ENCODE measurements around the gene PKD1. TPM values are rescaled to one million over a fixed set of nuclear protein-coding genes. Genes with fewer than 3 reads are reported as not detected.

PKD1 gene
- total RNA-seq, 1 experiment from 2014 or later, result 91.5 TPM

- no peak for DNase-seq
- no peaks in the 10 kb centered on the region for H3K79me2 ChIP-seq (ENCODE audit: low read depth)
- no peaks in the 10 kb centered on the region for H3K27me3 ChIP-seq (ENCODE audit: insufficient read depth, low read depth)
- intact Hi-C loops (cut with micrococcal nuclease; ENCODE audit: unreplicated experiment), result no loop called here
- H4K20me1 ChIP-seq (ENCODE audit: insufficient read depth), result no peaks in the 10 kb centered on the region
- H3K9me2 ChIP-seq (ENCODE audit: insufficient read depth), result no peaks in the 10 kb centered on the region
- ChIA-PET CTCF (no interaction called here), POLR2A (ENCODE audit: unreplicated experiment) (no interaction called here)
- H2AFZ ChIP-seq, result no peak overlapping the region
- no peak for TF ChIP-seq CTCF (conservative IDR thresholded peaks at IDR 0.05)
- no peak for TF ChIP-seq EZH2 (IDR thresholded peaks at IDR 0.05; ENCODE audit: low read depth)
- no peaks in the 10 kb centered on the region for H3K4me1 ChIP-seq (replicated peaks; ENCODE audit: insufficient read depth)
- H3K4me3 ChIP-seq, result no peak overlapping the region
- H3K27ac ChIP-seq, result no peak overlapping the region
- H3K36me3 ChIP-seq (ENCODE audit: low read depth), result no peaks in the 10 kb centered on the region
- H3F3A ChIP-seq (ENCODE audit: insufficient read depth, low read depth), result no peaks in the 10 kb centered on the region
- H3K9me3 ChIP-seq (ENCODE audit: insufficient read depth, low read depth), result no peaks in the 10 kb centered on the region
- no peak overlapping the region for H3K4me2 ChIP-seq
- no TSS peak for BruUV-seq (replicated peaks)
Observed at GRCh38 chr16:2076072-2076865, 59.4 kb downstream of the PKD1 start.

DNA sequence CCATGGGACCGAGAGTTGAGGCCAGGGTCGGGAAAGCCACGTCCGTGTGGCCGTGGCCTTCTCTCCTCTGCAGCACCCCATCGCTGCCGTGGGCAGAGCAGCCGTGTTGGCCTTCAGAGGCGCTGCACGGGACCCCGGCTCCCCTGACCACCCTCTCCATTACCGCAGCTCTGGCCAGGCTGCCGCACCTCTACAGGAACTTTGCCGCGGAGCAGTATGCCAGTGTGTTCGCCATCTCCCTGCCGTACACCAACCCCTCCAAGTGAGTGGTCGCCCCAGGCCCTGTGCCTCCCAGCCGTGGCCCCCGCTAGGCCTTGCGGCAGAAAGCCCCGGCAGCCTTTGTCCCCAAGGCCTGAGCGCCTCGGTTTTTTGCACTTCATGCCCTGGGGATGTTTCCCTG lies 60.1 kb downstream of the PKD1 start:
- Histone ChIP-seq H3K4me2 (no peak overlapping the region), H3K27me3 (ENCODE audit: insufficient read depth, low read depth) (no peaks in the 10 kb centered on the region), H3F3A (ENCODE audit: insufficient read depth, low read depth) (no peaks in the 10 kb centered on the region), H3K36me3 (ENCODE audit: low read depth) (no peaks in the 10 kb centered on the region), H3K4me1 (replicated peaks; ENCODE audit: insufficient read depth) (no peaks in the 10 kb centered on the region), H4K20me1 (ENCODE audit: insufficient read depth) (no peaks in the 10 kb centered on the region), H3K4me3 (no peak overlapping the region), H2AFZ (no peak overlapping the region), H3K9me2 (ENCODE audit: insufficient read depth) (no peaks in the 10 kb centered on the region), H3K27ac (no peak overlapping the region), H3K79me2 (ENCODE audit: low read depth) (no peaks in the 10 kb centered on the region), H3K9me3 (ENCODE audit: insufficient read depth, low read depth) (no peaks in the 10 kb centered on the region)
- ChIA-PET POLR2A (ENCODE audit: unreplicated experiment) (no interaction called here), CTCF (no interaction called here)
- intact Hi-C loops (cut with micrococcal nuclease; ENCODE audit: unreplicated experiment), result no loop called here
- BruUV-seq (replicated peaks), result no TSS peak
- TF ChIP-seq EZH2 (IDR thresholded peaks at IDR 0.05; ENCODE audit: low read depth), result no peak
- TF ChIP-seq CTCF (conservative IDR thresholded peaks at IDR 0.05), result no peak
- no peak for DNase-seq

GRCh38 chr16:2074071-2074470 lies 61.6 kb downstream of the PKD1 start:
- Histone ChIP-seq H3K4me3 (no peak overlapping the region), H4K20me1 (ENCODE audit: insufficient read depth) (no peaks in the 10 kb centered on the region), H3K9me3 (ENCODE audit: insufficient read depth, low read depth) (no peaks in the 10 kb centered on the region), H3K4me2 (no peak overlapping the region), H3F3A (ENCODE audit: insufficient read depth, low read depth) (no peaks in the 10 kb centered on the region), H3K9me2 (ENCODE audit: insufficient read depth) (no peaks in the 10 kb centered on the region), H3K27ac (no peak overlapping the region), H3K4me1 (replicated peaks; ENCODE audit: insufficient read depth) (no peaks in the 10 kb centered on the region), H3K79me2 (ENCODE audit: low read depth) (no peaks in the 10 kb centered on the region), H3K36me3 (ENCODE audit: low read depth) (no peaks in the 10 kb centered on the region), H2AFZ (no peak overlapping the region), H3K27me3 (ENCODE audit: insufficient read depth, low read depth) (no peaks in the 10 kb centered on the region)
- intact Hi-C loops (cut with micrococcal nuclease; ENCODE audit: unreplicated experiment), result no loop called here
- no peak for DNase-seq
- CTCF ChIA-PET, result no interaction called here
- no TSS peak for BruUV-seq (replicated peaks)
- no peak for TF ChIP-seq EZH2 (IDR thresholded peaks at IDR 0.05; ENCODE audit: low read depth)
- POLR2A ChIA-PET (ENCODE audit: unreplicated experiment), result no interaction called here

DNA sequence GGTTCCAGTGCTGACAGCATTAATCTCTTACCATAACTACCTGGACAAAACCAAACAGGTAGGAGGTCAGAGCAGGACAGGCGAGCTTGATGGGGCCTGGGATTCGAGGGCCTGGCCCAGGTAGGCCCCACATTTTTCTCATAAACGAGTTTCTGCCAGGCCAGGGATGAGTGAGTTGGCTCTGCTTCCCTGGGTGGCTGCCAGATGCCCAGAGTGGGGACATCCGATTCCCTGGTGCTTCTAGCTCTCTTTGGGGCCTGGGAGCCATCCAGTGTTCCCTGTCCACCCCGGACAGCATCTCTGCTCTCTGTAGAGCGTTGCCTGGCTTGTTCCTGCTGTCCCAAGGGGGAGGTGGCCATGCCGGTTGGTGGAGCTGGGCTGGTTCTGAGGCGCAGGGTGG lies 62.8 kb downstream of the PKD1 start:
- intact Hi-C loops (cut with micrococcal nuclease; ENCODE audit: unreplicated experiment), result no loop called here
- Histone ChIP-seq H3K27me3 (ENCODE audit: insufficient read depth, low read depth) (no peaks in the 10 kb centered on the region), H3K36me3 (ENCODE audit: low read depth) (no peaks in the 10 kb centered on the region), H3K79me2 (ENCODE audit: low read depth) (no peaks in the 10 kb centered on the region), H3K9me3 (ENCODE audit: insufficient read depth, low read depth) (no peaks in the 10 kb centered on the region), H2AFZ (no peak overlapping the region), H3K4me1 (replicated peaks; ENCODE audit: insufficient read depth) (no peaks in the 10 kb centered on the region), H3F3A (ENCODE audit: insufficient read depth, low read depth) (no peaks in the 10 kb centered on the region), H4K20me1 (ENCODE audit: insufficient read depth) (no peaks in the 10 kb centered on the region), H3K27ac (no peak overlapping the region), H3K9me2 (ENCODE audit: insufficient read depth) (no peaks in the 10 kb centered on the region), H3K4me3 (no peak overlapping the region), H3K4me2 (no peak overlapping the region)
- no TSS peak for BruUV-seq (replicated peaks)
- DNase-seq, result no peak
- TF ChIP-seq EZH2 (IDR thresholded peaks at IDR 0.05; ENCODE audit: low read depth) (no peak), CTCF (conservative IDR thresholded peaks at IDR 0.05) (no peak)
- CTCF ChIA-PET, result no interaction called here
- POLR2A ChIA-PET (ENCODE audit: unreplicated experiment), result no interaction called here
